Measurements from ENCODE around the gene SHC4. TPM values are rescaled to one million over a fixed set of nuclear protein-coding genes. Genes with fewer than 3 reads are reported as not detected.

The SHC4 gene
- 1.0 TPM for polyA plus RNA-seq (2012; ENCODE audit: insufficient read depth, insufficient read length)

- no peak for DNase-seq (ENCODE audit: low read depth, low spot score)
- H3K4me3 ChIP-seq (ENCODE audit: low read length) = no peak within 1 kb of the TSS
Observed at GRCh38 chr15:48963524-48964113, at the start of gene SHC4. Gene SHC4, minus strand, starts transcription at chr15:48963919. Its CDS starts 904 bp downstream, at chr15:48963015.

- DNase-seq (ENCODE audit: low read depth, low spot score) = no peak
- no peak overlapping the region for H3K4me3 ChIP-seq (ENCODE audit: low read length)
Observed at GRCh38 chr15:48999314-48999713, 35.6 kb upstream of the SHC4 start.

DNA sequence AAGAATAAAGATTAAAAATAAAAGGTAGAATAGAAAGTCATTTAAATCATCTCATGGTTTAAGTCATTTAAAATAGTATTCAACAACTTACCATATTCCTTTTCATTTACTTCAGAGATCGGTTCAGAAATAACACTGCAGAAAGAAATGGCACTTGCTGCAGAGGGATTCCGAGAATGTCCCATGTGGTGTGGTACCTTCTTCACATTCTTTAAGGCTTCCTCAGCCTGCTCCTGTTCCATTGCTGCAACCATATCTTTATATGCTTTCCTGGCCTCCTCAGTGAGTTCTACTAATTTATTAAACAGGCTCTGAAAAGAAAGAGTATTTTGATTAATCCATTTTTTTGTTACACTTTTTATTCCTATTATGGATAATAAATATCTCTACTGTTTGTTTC, 32.6 kb upstream of the SHC4 start:
- H3K4me3 ChIP-seq (ENCODE audit: low read length) = no peak overlapping the region
- no peak for DNase-seq (ENCODE audit: low read depth, low spot score)

GRCh38 chr15:48993380-48993779, 29.7 kb upstream of the SHC4 start:
- no peak for DNase-seq (ENCODE audit: low read depth, low spot score)

GRCh38 chr15:48992545-48992944, 28.8 kb upstream of the SHC4 start:
- DNase-seq (ENCODE audit: low read depth, low spot score) = no peak
- H3K4me3 ChIP-seq (ENCODE audit: low read length) = no peak overlapping the region

More at GRCh38 chr15:48993380-48993779, 29.7 kb upstream of the SHC4 start:
- H3K4me3 ChIP-seq (ENCODE audit: low read length) = no peak overlapping the region

DNA sequence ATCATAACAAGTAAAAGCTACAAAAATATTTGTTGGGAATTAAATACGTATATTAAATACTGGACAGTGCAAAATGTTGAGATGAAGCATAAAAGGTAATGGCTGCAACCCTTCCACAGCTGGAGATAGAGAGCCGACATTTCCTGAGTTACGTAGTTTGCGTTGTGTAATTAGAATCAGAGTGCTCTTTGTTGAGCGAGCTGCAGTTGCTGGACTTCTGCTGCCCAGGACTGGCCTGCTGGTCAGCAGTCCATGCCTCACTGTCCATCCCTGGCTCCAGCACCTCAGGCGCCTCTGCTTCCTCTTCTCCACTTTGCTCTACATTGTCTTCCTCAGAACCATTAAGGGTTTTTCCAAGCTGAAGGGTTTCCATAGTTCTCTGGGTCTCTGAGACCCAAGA, 28.4 kb upstream of the SHC4 start:
- H3K4me3 ChIP-seq (ENCODE audit: low read length) = no peak overlapping the region

GRCh38 chr15:48989170-48989569, 25.5 kb upstream of the SHC4 start:
- no peak for DNase-seq (ENCODE audit: low read depth, low spot score)
- H3K4me3 ChIP-seq (ENCODE audit: low read length) = no peak overlapping the region

More for the DNA sequence above, 28.4 kb upstream of the SHC4 start:
- no peak for DNase-seq (ENCODE audit: low read depth, low spot score)

GRCh38 chr15:48987142-48987541, 23.4 kb upstream of the SHC4 start:
- DNase-seq (ENCODE audit: low read depth, low spot score) = no peak

GRCh38 chr15:48986240-48986639, 22.5 kb upstream of the SHC4 start:
- no peak for DNase-seq (ENCODE audit: low read depth, low spot score)
- H3K4me3 ChIP-seq (ENCODE audit: low read length) = no peak overlapping the region

More at GRCh38 chr15:48987142-48987541, 23.4 kb upstream of the SHC4 start:
- no peak overlapping the region for H3K4me3 ChIP-seq (ENCODE audit: low read length)

- no peak overlapping the region for H3K4me3 ChIP-seq (ENCODE audit: low read length)
Observed at GRCh38 chr15:48985516-48985915, 21.8 kb upstream of the SHC4 start.

DNA sequence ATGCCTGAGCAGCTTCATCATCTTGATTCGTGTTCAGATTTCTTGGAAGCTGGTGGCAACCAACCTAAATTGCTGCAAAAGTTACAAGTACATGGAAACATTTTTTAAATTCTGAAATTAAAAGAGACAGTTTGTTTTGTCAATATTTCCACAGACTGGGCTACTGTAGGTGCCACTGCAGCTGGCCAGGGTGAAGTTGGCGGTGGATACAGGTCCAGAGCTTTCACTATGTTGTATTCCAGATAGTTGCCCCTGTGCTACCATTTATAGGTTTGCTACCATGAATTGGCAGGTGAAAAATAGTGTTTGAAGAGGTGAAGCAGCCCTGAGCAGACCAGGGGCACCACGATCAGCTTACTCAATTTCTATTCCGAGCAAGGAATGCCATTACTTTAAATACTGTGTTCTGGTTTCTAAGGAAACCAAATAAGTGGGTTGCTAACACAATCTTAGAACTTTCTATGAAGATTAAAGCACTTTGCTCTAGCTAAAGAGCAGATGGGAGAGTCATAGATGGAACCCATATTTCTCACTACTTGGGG, 21.2 kb upstream of the SHC4 start:
- no peak overlapping the region for H3K4me3 ChIP-seq (ENCODE audit: low read length)
- no peak for DNase-seq (ENCODE audit: low read depth, low spot score)

More at GRCh38 chr15:48985516-48985915, 21.8 kb upstream of the SHC4 start:
- DNase-seq (ENCODE audit: low read depth, low spot score) = no peak

GRCh38 chr15:48984021-48984710, 20.4 kb upstream of the SHC4 start:
- no peak overlapping the region for H3K4me3 ChIP-seq (ENCODE audit: low read length)
- no peak for DNase-seq (ENCODE audit: low read depth, low spot score)

GRCh38 chr15:48983300-48983699, 19.6 kb upstream of the SHC4 start:
- DNase-seq (ENCODE audit: low read depth, low spot score) = no peak
- no peak overlapping the region for H3K4me3 ChIP-seq (ENCODE audit: low read length)

DNA sequence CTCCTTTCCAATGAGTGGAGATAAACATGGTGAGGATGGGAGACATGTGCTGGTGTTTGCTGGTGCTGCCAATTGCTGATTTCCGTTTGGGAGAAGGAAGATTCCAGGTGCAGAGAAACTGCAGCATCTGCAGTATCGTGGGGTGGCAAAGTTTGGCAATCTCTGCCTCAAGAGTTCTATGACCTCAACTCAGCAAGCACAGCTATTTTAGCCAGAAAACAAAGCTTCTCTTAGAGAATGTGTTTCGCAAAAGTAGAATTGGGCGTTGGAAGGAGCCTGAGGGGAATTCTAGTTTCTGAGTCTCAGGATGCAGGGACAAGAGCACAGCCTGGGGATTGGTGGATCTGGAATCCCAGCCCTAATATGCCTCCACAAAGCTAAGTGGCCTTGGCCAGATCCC, 18.2 kb upstream of the SHC4 start:
- no peak overlapping the region for H3K4me3 ChIP-seq (ENCODE audit: low read length)
- no peak for DNase-seq (ENCODE audit: low read depth, low spot score)

- H3K4me3 ChIP-seq (ENCODE audit: low read length) = no peak overlapping the region
- DNase-seq (ENCODE audit: low read depth, low spot score) = no peak
Observed at GRCh38 chr15:48978638-48979037, 14.9 kb upstream of the SHC4 start.

- H3K4me3 ChIP-seq (ENCODE audit: low read length) = no peak overlapping the region
- DNase-seq (ENCODE audit: low read depth, low spot score) = no peak
Observed at GRCh38 chr15:48976444-48977088, 12.8 kb upstream of the SHC4 start.

DNA sequence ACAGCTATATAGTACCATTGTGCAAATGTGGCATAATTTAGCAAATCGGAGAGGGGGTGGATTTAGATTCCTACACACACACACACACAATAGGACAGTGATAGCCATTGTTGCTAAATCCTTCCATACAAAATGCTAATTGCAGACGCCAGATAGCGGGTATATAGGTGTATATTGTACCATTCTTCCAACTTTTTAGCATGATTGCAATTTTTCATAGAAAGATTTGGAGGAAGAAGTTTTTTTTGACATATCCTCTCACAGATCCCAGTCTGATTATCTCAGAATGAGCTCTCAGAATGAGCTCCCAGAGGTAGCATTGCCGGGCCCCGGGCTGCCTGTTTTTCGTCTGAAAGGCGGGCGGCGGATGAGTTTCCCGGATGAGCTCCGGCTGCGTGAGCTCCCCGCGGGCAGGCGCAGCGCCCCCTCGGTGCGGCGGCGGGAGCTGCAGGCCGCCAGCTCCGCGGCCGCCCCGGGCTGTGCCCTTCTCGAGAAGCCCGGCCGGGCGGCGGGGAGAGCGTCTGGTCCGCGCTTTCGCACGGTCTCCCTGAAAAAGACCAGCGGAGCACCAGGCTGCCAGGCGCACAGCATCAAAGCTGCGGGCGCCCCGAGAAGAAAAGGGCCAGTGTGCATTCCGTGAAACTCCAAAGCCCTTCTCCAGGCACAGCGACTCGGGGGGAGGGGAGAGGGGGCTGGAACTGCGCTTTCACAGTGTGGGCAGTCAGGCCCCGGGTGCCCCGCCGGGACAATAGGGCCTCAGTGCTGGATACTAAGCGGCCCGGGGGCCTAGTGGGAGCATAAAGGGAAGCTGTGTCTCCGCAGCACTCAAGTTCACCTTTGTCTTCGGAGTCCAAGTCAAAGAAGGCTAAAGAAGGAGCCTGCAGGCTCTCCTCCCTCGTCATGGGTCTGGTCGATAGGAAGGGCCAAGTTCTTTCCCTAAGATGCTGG, 12.0 kb upstream of the SHC4 start:
- peak overlapping the region; percentile 52 for H3K4me3 ChIP-seq (ENCODE audit: low read length)
- peak; percentile 55 for DNase-seq (ENCODE audit: low read depth, low spot score)

DNA sequence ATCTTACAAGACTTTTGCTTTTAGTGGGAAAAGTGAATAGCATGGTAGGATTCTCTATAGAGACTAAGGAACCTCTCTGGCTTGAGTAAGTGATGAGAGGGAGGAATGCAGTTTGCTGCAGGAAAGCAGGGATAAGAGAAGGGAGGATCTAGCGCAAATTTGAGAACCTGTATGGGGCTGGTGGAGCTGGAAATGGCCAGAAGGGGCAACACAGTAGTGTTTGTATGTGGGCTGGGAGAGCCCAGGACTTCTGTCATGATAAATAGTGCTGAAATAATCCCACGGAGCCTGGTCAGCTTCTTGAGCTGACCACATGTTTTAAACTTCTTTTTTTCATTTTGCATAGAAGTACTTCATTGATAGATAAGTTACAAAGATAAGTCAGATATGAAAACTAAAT, 11.2 kb upstream of the SHC4 start:
- no peak for DNase-seq (ENCODE audit: low read depth, low spot score)
- no peak overlapping the region for H3K4me3 ChIP-seq (ENCODE audit: low read length)

All from Jurkat, Clone E6-1 (cell line).